H9 (cell line): ENCODE results near the gene COG6. TPM values are rescaled to one million over a fixed set of nuclear protein-coding genes. Genes with fewer than 3 reads are reported as not detected.

Experiments
- DNase-seq: peaks from one replicate; pipeline ENCODE4 v3.0.0-alpha.2; 2017
- H2AFZ ChIP-seq: one replicate; pipeline ENCODE4 v1.6.1; 2013; ENCODE audit warnings: mild to moderate bottlenecking, low read length, control low read depth, moderate library complexity
- H2AK5ac ChIP-seq: 2 replicates; pipeline ENCODE4 v1.6.1; 2013; ENCODE audit warnings: low read length, control low read depth, mixed read lengths; ENCODE audit not compliant: insufficient read length
- H2BK120ac ChIP-seq: one replicate; pipeline ENCODE4 v1.6.1; 2013; ENCODE audit warnings: low read depth, mild to moderate bottlenecking, low read length, control low read depth, inconsistent platforms; ENCODE audit not compliant: poor library complexity, severe bottlenecking
- H2BK12ac ChIP-seq: 2 replicates; pipeline ENCODE4 v1.6.1; 2013; ENCODE audit warnings: low read length, control low read depth, mixed read lengths, low read depth; ENCODE audit not compliant: insufficient read length
- H2BK15ac ChIP-seq: 2 replicates; pipeline ENCODE4 v1.6.1; 2013; ENCODE audit warnings: low read depth, low read length, control low read depth
- H2BK20ac ChIP-seq: one replicate; pipeline ENCODE4 v1.6.1; 2013; ENCODE audit warnings: low read depth, mild to moderate bottlenecking, low read length, control low read depth, inconsistent platforms; ENCODE audit not compliant: poor library complexity, severe bottlenecking
- H2BK5ac ChIP-seq: 2 replicates; pipeline ENCODE4 v1.6.1; 2013; ENCODE audit warnings: low read length, control low read depth, mixed read lengths; ENCODE audit not compliant: insufficient read length
- H3K14ac ChIP-seq: 2 replicates; pipeline ENCODE4 v1.6.1; 2013; ENCODE audit warnings: low read length, control low read depth; ENCODE audit not compliant: insufficient read depth
- H3K18ac ChIP-seq: 2 replicates; pipeline ENCODE4 v1.6.1; 2013; ENCODE audit warnings: low read depth, mild to moderate bottlenecking, mixed read lengths, low read length, control low read depth; ENCODE audit not compliant: insufficient read length
- H3K23ac ChIP-seq: 2 replicates; pipeline ENCODE4 v1.6.1; 2013; ENCODE audit warnings: low read length, control low read depth, mixed read lengths, low read depth; ENCODE audit not compliant: insufficient read length
- H3K23me2 ChIP-seq: 2 replicates; pipeline ENCODE4 v1.6.1; 2013; ENCODE audit warnings: low read depth, mild to moderate bottlenecking, mixed read lengths, low read length, control low read depth; ENCODE audit not compliant: insufficient read length, poor library complexity, severe bottlenecking
- H3K27ac ChIP-seq: 2 replicates; pipeline ENCODE4 v1.5.1; 2013; ENCODE audit warnings: low read length, control low read depth, mixed read lengths, low read depth; ENCODE audit not compliant: insufficient read length
- H3K27me3 ChIP-seq: 2 replicates; pipeline ENCODE4 v1.6.1; 2013; ENCODE audit warnings: low read length, control low read depth, inconsistent platforms; ENCODE audit not compliant: insufficient read depth
- H3K4ac ChIP-seq: 2 replicates; pipeline ENCODE4 v1.6.1; 2013; ENCODE audit warnings: low read depth, mild to moderate bottlenecking, control low read depth, inconsistent platforms, low read length, moderate library complexity
- H3K4me1 ChIP-seq: 2 replicates; pipeline ENCODE4 v1.6.1; 2013; ENCODE audit warnings: low read length, control low read depth, inconsistent platforms; ENCODE audit not compliant: insufficient read depth
- H3K4me2 ChIP-seq: 2 replicates; pipeline ENCODE4 v1.6.1; 2013; ENCODE audit warnings: low read length, control low read depth, mixed read lengths; ENCODE audit not compliant: insufficient read length, insufficient read depth
- H3K56ac ChIP-seq: 2 replicates; pipeline ENCODE4 v1.6.1; 2013; ENCODE audit warnings: low read depth, mild to moderate bottlenecking, mixed read lengths, low read length, control low read depth; ENCODE audit not compliant: insufficient read length
- H3K79me1 ChIP-seq: 2 replicates; pipeline ENCODE4 v1.6.1; 2013; ENCODE audit warnings: low read depth, mild to moderate bottlenecking, moderate library complexity, low read length, control low read depth, inconsistent platforms; ENCODE audit not compliant: insufficient read depth, poor library complexity, severe bottlenecking
- H3K79me2 ChIP-seq: 2 replicates; pipeline ENCODE4 v1.6.1; 2013; ENCODE audit warnings: low read length, control low read depth, inconsistent platforms; ENCODE audit not compliant: insufficient read depth
- H3K9ac ChIP-seq: 2 replicates; pipeline ENCODE4 v1.6.1; 2013; ENCODE audit warnings: low read length, control low read depth, mixed read lengths; ENCODE audit not compliant: insufficient read length; ENCODE audit errors: extremely low read depth
- H3K9me3 ChIP-seq: one replicate; pipeline ENCODE4 v1.6.1; 2013; ENCODE audit warnings: low read depth, low read length, inconsistent platforms; ENCODE audit not compliant: control insufficient read depth
- H3T11ph ChIP-seq: one replicate; pipeline ENCODE4 v1.6.1; 2013; ENCODE audit warnings: mild to moderate bottlenecking, low read length, control low read depth, inconsistent platforms
- H4K20me1 ChIP-seq: one replicate; pipeline ENCODE4 v1.6.1; 2013; ENCODE audit not compliant: control insufficient read depth, insufficient read length, insufficient read depth
- H4K5ac ChIP-seq: 2 replicates; pipeline ENCODE4 v1.6.1; 2013; ENCODE audit warnings: low read depth, mild to moderate bottlenecking, mixed read lengths, low read length, control low read depth; ENCODE audit not compliant: insufficient read length
- H4K8ac ChIP-seq: replicated peaks from 2 replicates; pipeline ENCODE4 v1.6.1; 2013; ENCODE audit warnings: low read length, control low read depth, mixed read lengths, low read depth; ENCODE audit not compliant: insufficient read length
- H4K91ac ChIP-seq: 2 replicates; pipeline ENCODE4 v1.6.1; 2013; ENCODE audit warnings: low read depth, mild to moderate bottlenecking, moderate library complexity, mixed read lengths, low read length, control low read depth; ENCODE audit not compliant: insufficient read length
- H3K27ac Mint-ChIP-seq, 3 experiments: 2 replicates in 2 of 3; 3 replicates in 1 of 3; pipeline ENCODE4 v1.8.0; 2020 to 2021; ENCODE audit warnings: mixed read lengths in 3 of 3, mild to moderate bottlenecking in 1 of 3, moderate library complexity in 1 of 3
- H3K27me3 Mint-ChIP-seq: 2 replicates; pipeline ENCODE4 v1.8.0; 2021; ENCODE audit warnings: low read depth, mild to moderate bottlenecking, moderate library complexity, mixed read lengths
- H3K36me3 Mint-ChIP-seq, 3 experiments: 2 replicates in 2 of 3; 3 replicates in 1 of 3; pipeline ENCODE4 v1.8.0; 2020 to 2021; ENCODE audit warnings: low read depth in 3 of 3, mixed read lengths in 3 of 3; ENCODE audit not compliant: insufficient read depth in 1 of 3
- H3K4me1 Mint-ChIP-seq, 2 experiments: 2 replicates each; pipeline ENCODE4 v1.8.0; 2020; ENCODE audit warnings: mixed read lengths in 2 of 2
- H3K4me3 Mint-ChIP-seq, 2 experiments: 2 replicates in 1 of 2; 3 replicates in 1 of 2; pipeline ENCODE4 v1.8.0; 2020 to 2021; ENCODE audit warnings: mild to moderate bottlenecking in 2 of 2, mixed read lengths in 2 of 2, moderate library complexity in 1 of 2
- H3K9me3 Mint-ChIP-seq, 2 experiments: 2 replicates in 1 of 2; 3 replicates in 1 of 2; pipeline ENCODE4 v1.8.0; 2020; ENCODE audit warnings: mild to moderate bottlenecking in 2 of 2, mixed read lengths in 2 of 2, moderate library complexity in 1 of 2
- CTCF ChIP-seq: fragments of 200-600 bp; sonication (generic); conservative IDR thresholded peaks from 3 replicates; pipeline ENCODE4 v1.8.0; 2021; ENCODE audit warnings: antibody characterized with exemption, mild to moderate bottlenecking
- WGBS: extraction: QIAGEN DNeasy Blood & Tissue Kit; methylation state at CpG from one replicate; pipeline ENCODE4 v1.1.7; 2013; ENCODE audit warnings: missing lambda C conversion rate, low lambda C conversion rate, mixed read lengths; ENCODE audit not compliant: insufficient read length; ENCODE audit errors: extremely low coverage; 5-methylcytosine and 5-hydroxymethylcytosine counted together
- total RNA-seq: library from RNA; stranded (reverse); gene quantifications from 2 replicates; pipeline ENCODE4 v1.2.1, GENCODE V29; 2021

The COG6 gene
- total RNA-seq, 1 experiment from 2014 or later, result 23.7 TPM

GRCh38 chr13:39773833-39774232, 118.4 kb downstream of the COG6 start:
- Mint-ChIP-seq H3K4me3 (no peak overlapping the region), H3K27me3 (no peaks in the 10 kb centered on the region), H3K27ac (no peak overlapping the region), H3K36me3 (peaks cover 0 to 4% (median 0%) of the 10 kb centered on the region in 3 experiments; a peak in 3 of 7 replicates), H3K4me1 (peaks cover 8 to 9% of the 10 kb centered on the region in 2 experiments), H3K9me3 (no peaks in the 10 kb centered on the region; a peak in 2 of 5 replicates)
- Histone ChIP-seq H3K4ac (no peak overlapping the region), H3T11ph (no peak overlapping the region), H3K9ac (no peak overlapping the region), H3K27me3 (no peaks in the 10 kb centered on the region), H4K20me1 (no peaks in the 10 kb centered on the region), H2BK12ac (no peak overlapping the region), H3K27ac (no peak overlapping the region), H4K8ac (no peak overlapping the region), H2BK15ac (no peak overlapping the region), H3K23ac (no peak overlapping the region), H3K79me2 (no peaks in the 10 kb centered on the region), H3K18ac (no peak overlapping the region), H3K9me3 (no peaks in the 10 kb centered on the region), H4K91ac (no peak overlapping the region), H3K4me2 (no peak overlapping the region), H3K56ac (no peak overlapping the region), H2BK20ac (no peak overlapping the region), H4K5ac (no peak overlapping the region), H2AK5ac (no peak overlapping the region), H3K4me1 (no peaks in the 10 kb centered on the region), H3K14ac (no peak overlapping the region), H2AFZ (no peak overlapping the region), H3K79me1 (no peaks in the 10 kb centered on the region), H2BK5ac (no peak overlapping the region), H3K23me2 (no peaks in the 10 kb centered on the region), H2BK120ac (no peak overlapping the region)
- WGBS, result no CpG with 5 or more reads among the region's 4 CpGs
- DNase-seq, result no peak
- TF ChIP-seq CTCF, result no peak
